ENCODE results near the gene PTPRK. TPM values are rescaled to one million over a fixed set of nuclear protein-coding genes. Genes with fewer than 3 reads are reported as not detected.

Gene PTPRK
- total and polyA plus RNA-seq, 10 of the 15 experiments (the other 5 are each of a cell fraction or from before 2014, with no cell fraction given): 0.23 to 1.9 (median 0.55) TPM

- H3K27me3 ChIP-seq (replicated peaks in 1 of 2; ENCODE audit: control insufficient read depth in 2 of 2, insufficient read depth in 2 of 2, low read length in 1 of 2): no peaks in the 10 kb centered on the region
- H2AFZ ChIP-seq (ENCODE audit: control insufficient read depth, low read depth, low read length): no peak overlapping the region
- ChIA-PET RAD21 (ENCODE audit: unreplicated experiment) (no interaction called here), CTCF (no interaction called here), POLR2A (no interaction called here), SMC1A (ENCODE audit: uncharacterized antibody, unreplicated experiment) (no interaction called here)
- no peak overlapping the region for H3K9ac ChIP-seq (ENCODE audit: control insufficient read depth, insufficient read depth, low read length)
- no peaks in the 10 kb centered on the region for H3K4me1 ChIP-seq (ENCODE audit: control insufficient read depth, insufficient read depth, low read length)
- 0% methylated on average over 3 of the region's 3 CpGs for WGBS (ENCODE audit: insufficient coverage, insufficient replicate concordance, low lambda C conversion rate, missing lambda C conversion rate)
- H3K4me3 ChIP-seq: no peak overlapping the region
- no peaks in the 10 kb centered on the region for H4K20me1 ChIP-seq (ENCODE audit: control insufficient read depth, insufficient read depth)
- no peaks in the 10 kb centered on the region for H3K36me3 ChIP-seq (ENCODE audit: control insufficient read depth in 2 of 2, insufficient read depth in 2 of 2, low read length in 1 of 2)
- no peaks in the 10 kb centered on the region for H3K9me3 ChIP-seq (replicated peaks; ENCODE audit: control insufficient read depth, insufficient read depth, low read length)
- no peak overlapping the region for H3K27ac ChIP-seq (ENCODE audit: control insufficient read depth, insufficient read depth)
- no peaks in the 10 kb centered on the region for H3K79me2 ChIP-seq (ENCODE audit: control insufficient read depth, insufficient read depth, low read length)
- FAIRE-seq (peak; percentile 52), DNase-seq (ENCODE audit: low read depth, low spot score) (no peak), ATAC-seq (peak; percentile 75)
- H3K4me2 ChIP-seq (ENCODE audit: control insufficient read depth, insufficient read depth): no peak overlapping the region; the same call in 1 of the 2 replicates
- TF ChIP-seq, protein P1, sequence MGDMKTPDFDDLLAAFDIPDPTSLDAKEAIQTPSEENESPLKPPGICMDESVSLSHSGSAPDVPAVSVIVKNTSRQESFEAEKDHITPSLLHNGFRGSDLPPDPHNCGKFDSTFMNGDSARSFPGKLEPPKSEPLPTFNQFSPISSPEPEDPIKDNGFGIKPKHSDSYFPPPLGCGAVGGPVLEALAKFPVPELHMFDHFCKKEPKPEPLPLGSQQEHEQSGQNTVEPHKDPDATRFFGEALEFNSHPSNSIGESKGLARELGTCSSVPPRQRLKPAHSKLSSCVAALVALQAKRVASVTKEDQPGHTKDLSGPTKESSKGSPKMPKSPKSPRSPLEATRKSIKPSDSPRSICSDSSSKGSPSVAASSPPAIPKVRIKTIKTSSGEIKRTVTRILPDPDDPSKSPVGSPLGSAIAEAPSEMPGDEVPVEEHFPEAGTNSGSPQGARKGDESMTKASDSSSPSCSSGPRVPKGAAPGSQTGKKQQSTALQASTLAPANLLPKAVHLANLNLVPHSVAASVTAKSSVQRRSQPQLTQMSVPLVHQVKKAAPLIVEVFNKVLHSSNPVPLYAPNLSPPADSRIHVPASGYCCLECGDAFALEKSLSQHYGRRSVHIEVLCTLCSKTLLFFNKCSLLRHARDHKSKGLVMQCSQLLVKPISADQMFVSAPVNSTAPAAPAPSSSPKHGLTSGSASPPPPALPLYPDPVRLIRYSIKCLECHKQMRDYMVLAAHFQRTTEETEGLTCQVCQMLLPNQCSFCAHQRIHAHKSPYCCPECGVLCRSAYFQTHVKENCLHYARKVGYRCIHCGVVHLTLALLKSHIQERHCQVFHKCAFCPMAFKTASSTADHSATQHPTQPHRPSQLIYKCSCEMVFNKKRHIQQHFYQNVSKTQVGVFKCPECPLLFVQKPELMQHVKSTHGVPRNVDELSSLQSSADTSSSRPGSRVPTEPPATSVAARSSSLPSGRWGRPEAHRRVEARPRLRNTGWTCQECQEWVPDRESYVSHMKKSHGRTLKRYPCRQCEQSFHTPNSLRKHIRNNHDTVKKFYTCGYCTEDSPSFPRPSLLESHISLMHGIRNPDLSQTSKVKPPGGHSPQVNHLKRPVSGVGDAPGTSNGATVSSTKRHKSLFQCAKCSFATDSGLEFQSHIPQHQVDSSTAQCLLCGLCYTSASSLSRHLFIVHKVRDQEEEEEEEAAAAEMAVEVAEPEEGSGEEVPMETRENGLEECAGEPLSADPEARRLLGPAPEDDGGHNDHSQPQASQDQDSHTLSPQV (IDR thresholded peaks at IDR 0.05): no peak
- TF ChIP-seq KLF5 (IDR thresholded peaks at IDR 0.05; ENCODE audit: partially characterized antibody): no peak
- TF ChIP-seq EP300 (IDR thresholded peaks at IDR 0.05; ENCODE audit: borderline replicate concordance in 1 of 2, control insufficient read depth in 1 of 2, low read depth in 2 of 2, low read length in 2 of 2): no peak
- no peak for TF ChIP-seq ZNF24 (IDR thresholded peaks at IDR 0.05)
- no peak for TF ChIP-seq NFYB (IDR thresholded peaks at IDR 0.05; ENCODE audit: insufficient read depth, low read depth, low read length)
- TF ChIP-seq NR2C2 (IDR thresholded peaks at IDR 0.05; ENCODE audit: borderline replicate concordance, control insufficient read depth, insufficient read length, low read depth): no peak
- TF ChIP-seq MYB (IDR thresholded peaks at IDR 0.05; ENCODE audit: borderline replicate concordance, low read depth, low read length): no peak
- TF ChIP-seq, protein P2, sequence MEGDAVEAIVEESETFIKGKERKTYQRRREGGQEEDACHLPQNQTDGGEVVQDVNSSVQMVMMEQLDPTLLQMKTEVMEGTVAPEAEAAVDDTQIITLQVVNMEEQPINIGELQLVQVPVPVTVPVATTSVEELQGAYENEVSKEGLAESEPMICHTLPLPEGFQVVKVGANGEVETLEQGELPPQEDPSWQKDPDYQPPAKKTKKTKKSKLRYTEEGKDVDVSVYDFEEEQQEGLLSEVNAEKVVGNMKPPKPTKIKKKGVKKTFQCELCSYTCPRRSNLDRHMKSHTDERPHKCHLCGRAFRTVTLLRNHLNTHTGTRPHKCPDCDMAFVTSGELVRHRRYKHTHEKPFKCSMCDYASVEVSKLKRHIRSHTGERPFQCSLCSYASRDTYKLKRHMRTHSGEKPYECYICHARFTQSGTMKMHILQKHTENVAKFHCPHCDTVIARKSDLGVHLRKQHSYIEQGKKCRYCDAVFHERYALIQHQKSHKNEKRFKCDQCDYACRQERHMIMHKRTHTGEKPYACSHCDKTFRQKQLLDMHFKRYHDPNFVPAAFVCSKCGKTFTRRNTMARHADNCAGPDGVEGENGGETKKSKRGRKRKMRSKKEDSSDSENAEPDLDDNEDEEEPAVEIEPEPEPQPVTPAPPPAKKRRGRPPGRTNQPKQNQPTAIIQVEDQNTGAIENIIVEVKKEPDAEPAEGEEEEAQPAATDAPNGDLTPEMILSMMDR (IDR thresholded peaks at IDR 0.05 in 2 of 3, conservative IDR thresholded peaks at IDR 0.05 in 1 of 3; ENCODE audit: control insufficient read depth in 2 of 3, extremely low read depth in 1 of 3, insufficient read depth in 1 of 3, low read depth in 3 of 3, low read length in 3 of 3): no peak
- intact Hi-C loops (cut with micrococcal nuclease; ENCODE audit: unreplicated experiment): no loop called here
- in situ Hi-C loops (cut with MboI): no loop called here
- no TSS peak for BruUV-seq (replicated peaks)
These were observed 449.2 kb downstream of the PTPRK start for GRCh38 chr6:128071212-128071611.

Data from GM12878 (cell line).